ENCODE results near the gene SETD2.

- TF ChIP-seq YY1 (IDR thresholded peaks at IDR 0.05; ENCODE audit: insufficient read depth, insufficient read length) = no peak
- no peak for TF ChIP-seq SUZ12 (IDR thresholded peaks at IDR 0.05; ENCODE audit: extremely low read depth, insufficient read depth, insufficient read length)
- TF ChIP-seq ZNF274 (IDR thresholded peaks at IDR 0.05; ENCODE audit: low read depth, low read length) = no peak
These were observed 50.9 kb downstream of the SETD2 start for GRCh38 chr3:47112997-47113396.

Measured in NT2/D1 (cell line).